ENCODE measurements around the gene PAWR. TPM values are rescaled to one million over a fixed set of nuclear protein-coding genes. Genes with fewer than 3 reads are reported as not detected.

Gene PAWR
- polyA plus RNA-seq, 4 donors: 14.2 to 47.6 (median 19.2) TPM

DNA sequence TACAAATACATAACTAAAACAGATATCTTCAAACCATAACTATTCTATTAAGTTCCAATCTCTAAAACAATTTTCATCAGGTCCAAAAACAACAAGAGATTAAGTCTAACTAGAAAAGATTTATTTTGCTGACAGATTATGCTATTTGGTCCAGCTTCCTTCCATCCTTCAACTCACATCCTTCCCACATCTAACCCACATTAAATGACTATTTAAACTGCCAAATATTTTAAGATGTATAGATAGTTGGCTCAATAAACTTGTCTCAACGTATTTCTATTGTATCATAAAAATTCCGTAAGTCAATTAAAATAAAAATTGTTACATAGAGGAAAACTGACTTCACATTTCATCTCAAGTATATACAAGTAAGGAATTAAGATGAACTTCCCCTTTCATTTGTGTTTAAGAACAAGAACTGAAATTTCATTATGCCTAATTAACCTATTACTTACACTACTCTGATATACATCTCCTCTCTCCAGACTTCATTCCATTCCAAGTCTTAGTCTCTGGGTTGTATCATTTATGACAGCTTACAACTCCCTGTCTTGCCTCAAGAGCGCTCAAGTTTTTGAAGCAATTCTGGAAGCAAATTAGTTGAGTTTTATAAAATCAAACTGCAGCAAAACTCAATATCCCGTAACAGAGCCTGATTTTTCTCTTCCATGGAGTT is 25.4 kb downstream of the PAWR start:
- Histone ChIP-seq H3K9me3 (ENCODE audit: control insufficient read depth in 2 of 2, insufficient read depth in 1 of 2, low read depth in 1 of 2, low read length in 1 of 2) (no peaks in the 10 kb centered on the region), H3K4me1 (ENCODE audit: control insufficient read depth in 3 of 3, insufficient read depth in 2 of 3, low read depth in 1 of 3, low read length in 2 of 3) (peaks cover 0 to 1% (median 0%) of the 10 kb centered on the region in 3 donors), H3K27me3 (ENCODE audit: control insufficient read depth in 3 of 3, insufficient read depth in 3 of 3, low read length in 3 of 3) (no peaks in the 10 kb centered on the region), H3K27ac (ENCODE audit: low read depth in 1 of 3, low read length in 2 of 3) (no peak overlapping the region), H3K36me3 (ENCODE audit: control insufficient read depth in 3 of 3, insufficient read depth in 2 of 3, low read depth in 1 of 3, low read length in 3 of 3) (peaks cover 0 to 12% (median 0%) of the 10 kb centered on the region in 3 donors), H3K4me3 (ENCODE audit: low read depth in 1 of 3, low read length in 3 of 3) (no peak overlapping the region)
- WGBS, 3 donors: 68 to 79% (median 69%) methylated on average over 4 of the region's 4 CpGs
- FAIRE-seq (no peak), DNase-seq (no peak)

DNA sequence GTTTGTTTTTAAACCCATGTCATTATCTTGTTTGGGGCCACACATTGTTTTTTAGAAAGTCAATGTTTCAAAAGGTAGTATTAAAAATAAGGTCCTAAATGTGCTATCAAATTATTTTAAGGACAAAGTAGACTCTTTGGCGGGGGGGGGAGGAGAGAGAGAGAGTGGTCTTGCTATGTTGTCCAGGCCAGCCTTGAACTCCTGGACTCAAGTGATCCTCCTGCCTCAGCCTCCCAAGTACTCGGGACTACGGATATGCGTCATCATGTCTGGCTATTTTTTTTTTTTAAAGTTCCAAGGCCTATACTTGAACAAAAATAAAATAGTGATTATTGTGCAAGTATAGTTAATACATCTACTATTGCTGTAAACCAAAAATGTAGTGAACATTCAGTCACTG is 26.2 kb downstream of the PAWR start:
- Histone ChIP-seq H3K4me1 (ENCODE audit: control insufficient read depth in 3 of 3, insufficient read depth in 2 of 3, low read depth in 1 of 3, low read length in 2 of 3) (peaks cover 0 to 6% (median 0%) of the 10 kb centered on the region in 3 donors), H3K36me3 (ENCODE audit: control insufficient read depth in 3 of 3, insufficient read depth in 2 of 3, low read depth in 1 of 3, low read length in 3 of 3) (peaks cover 0 to 12% (median 0%) of the 10 kb centered on the region in 3 donors), H3K27ac (ENCODE audit: low read depth in 1 of 3, low read length in 2 of 3) (no peak overlapping the region), H3K9me3 (ENCODE audit: control insufficient read depth in 2 of 2, insufficient read depth in 1 of 2, low read depth in 1 of 2, low read length in 1 of 2) (no peaks in the 10 kb centered on the region), H3K4me3 (ENCODE audit: low read depth in 1 of 3, low read length in 3 of 3) (no peak overlapping the region), H3K27me3 (ENCODE audit: control insufficient read depth in 3 of 3, insufficient read depth in 3 of 3, low read length in 3 of 3) (no peaks in the 10 kb centered on the region)
- 91 to 99% (median 94%) methylated on average over 4 of the region's 4 CpGs for WGBS, 3 donors
- DNase-seq (no peak), FAIRE-seq (no peak)

GRCh38 chr12:79662046-79662811 is 28.5 kb downstream of the PAWR start:
- no peak overlapping the region for H3K27ac ChIP-seq (ENCODE audit: low read depth in 1 of 3, low read length in 2 of 3)
- FAIRE-seq (no peak), DNase-seq (no peak)
- H3K27me3 ChIP-seq (ENCODE audit: control insufficient read depth in 3 of 3, insufficient read depth in 3 of 3, low read length in 3 of 3): no peaks in the 10 kb centered on the region
- peaks cover 0 to 6% (median 0%) of the 10 kb centered on the region in 3 donors for H3K36me3 ChIP-seq (ENCODE audit: control insufficient read depth in 3 of 3, insufficient read depth in 2 of 3, low read depth in 1 of 3, low read length in 3 of 3)
- WGBS, 3 donors: 79 to 90% (median 88%) methylated on average over 1 of the region's 1 CpG
- H3K9me3 ChIP-seq (ENCODE audit: control insufficient read depth in 2 of 2, insufficient read depth in 1 of 2, low read depth in 1 of 2, low read length in 1 of 2): no peaks in the 10 kb centered on the region
- peaks cover 0 to 9% (median 0%) of the 10 kb centered on the region in 3 donors for H3K4me1 ChIP-seq (ENCODE audit: control insufficient read depth in 3 of 3, insufficient read depth in 2 of 3, low read depth in 1 of 3, low read length in 2 of 3)
- no peak overlapping the region for H3K4me3 ChIP-seq (ENCODE audit: low read depth in 1 of 3, low read length in 3 of 3)

DNA sequence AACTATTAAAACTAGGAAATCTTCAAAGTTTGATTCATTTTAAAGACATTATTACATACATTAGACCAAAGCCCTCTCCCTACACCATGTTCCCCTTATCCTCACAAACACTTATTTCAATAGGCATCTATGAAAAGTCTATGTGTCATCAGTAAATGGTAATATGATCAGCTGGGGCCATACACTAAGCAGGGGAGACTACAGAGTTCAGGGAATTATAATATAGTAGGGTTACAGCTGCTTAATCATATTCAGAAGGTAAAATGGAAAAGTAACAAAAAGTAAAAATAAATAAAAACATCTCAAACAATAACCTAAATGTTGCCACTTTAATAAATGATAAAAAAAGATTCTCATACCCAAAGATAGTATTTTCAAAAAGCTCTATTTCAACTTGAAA is 29.1 kb downstream of the PAWR start:
- DNase-seq (no peak), FAIRE-seq (no peak)
- Histone ChIP-seq H3K36me3 (ENCODE audit: control insufficient read depth in 3 of 3, insufficient read depth in 2 of 3, low read depth in 1 of 3, low read length in 3 of 3) (peaks cover 0 to 3% (median 0%) of the 10 kb centered on the region in 3 donors), H3K27me3 (ENCODE audit: control insufficient read depth in 3 of 3, insufficient read depth in 3 of 3, low read length in 3 of 3) (no peaks in the 10 kb centered on the region), H3K4me1 (ENCODE audit: control insufficient read depth in 3 of 3, insufficient read depth in 2 of 3, low read depth in 1 of 3, low read length in 2 of 3) (peaks cover 0 to 9% (median 0%) of the 10 kb centered on the region in 3 donors), H3K27ac (ENCODE audit: low read depth in 1 of 3, low read length in 2 of 3) (no peak overlapping the region), H3K9me3 (ENCODE audit: control insufficient read depth in 2 of 2, insufficient read depth in 1 of 2, low read depth in 1 of 2, low read length in 1 of 2) (no peaks in the 10 kb centered on the region), H3K4me3 (ENCODE audit: low read depth in 1 of 3, low read length in 3 of 3) (no peak overlapping the region)

- DNase-seq: peak; percentile 74 to 78
Observed at GRCh38 chr12:79659961-79660431, 30.8 kb downstream of the PAWR start.

GRCh38 chr12:79658221-79658620 is 32.5 kb downstream of the PAWR start:
- Histone ChIP-seq H3K27ac (ENCODE audit: low read depth in 1 of 3, low read length in 2 of 3) (no peak overlapping the region), H3K4me1 (ENCODE audit: control insufficient read depth in 3 of 3, insufficient read depth in 2 of 3, low read depth in 1 of 3, low read length in 2 of 3) (peaks cover 0 to 9% (median 0%) of the 10 kb centered on the region in 3 donors), H3K27me3 (ENCODE audit: control insufficient read depth in 3 of 3, insufficient read depth in 3 of 3, low read length in 3 of 3) (no peaks in the 10 kb centered on the region), H3K36me3 (ENCODE audit: control insufficient read depth in 3 of 3, insufficient read depth in 2 of 3, low read depth in 1 of 3, low read length in 3 of 3) (no peaks in the 10 kb centered on the region), H3K9me3 (ENCODE audit: control insufficient read depth in 2 of 2, insufficient read depth in 1 of 2, low read depth in 1 of 2, low read length in 1 of 2) (no peaks in the 10 kb centered on the region), H3K4me3 (ENCODE audit: low read depth in 1 of 3, low read length in 3 of 3) (no peak overlapping the region)
- FAIRE-seq: no peak
- DNase-seq: no peak
- 67 to 88% (median 73%) methylated on average over 1 of the region's 1 CpG for WGBS, 3 donors

More at GRCh38 chr12:79659961-79660431, 30.8 kb downstream of the PAWR start:
- peaks cover 0 to 3% (median 0%) of the 10 kb centered on the region in 3 donors for H3K36me3 ChIP-seq (ENCODE audit: control insufficient read depth in 3 of 3, insufficient read depth in 2 of 3, low read depth in 1 of 3, low read length in 3 of 3)
- no peaks in the 10 kb centered on the region for H3K9me3 ChIP-seq (ENCODE audit: control insufficient read depth in 2 of 2, insufficient read depth in 1 of 2, low read depth in 1 of 2, low read length in 1 of 2)
- no peak overlapping the region for H3K4me3 ChIP-seq (ENCODE audit: low read depth in 1 of 3, low read length in 3 of 3)
- peaks cover 0 to 9% (median 0%) of the 10 kb centered on the region in 3 donors for H3K4me1 ChIP-seq (ENCODE audit: control insufficient read depth in 3 of 3, insufficient read depth in 2 of 3, low read depth in 1 of 3, low read length in 2 of 3)
- 10 to 49% (median 22%) methylated on average over 1 of the region's 1 CpG for WGBS, 3 donors
- FAIRE-seq: no peak
- peak overlapping the region in 1 of 3 donors; percentile 24 for H3K27ac ChIP-seq (ENCODE audit: low read depth in 1 of 3, low read length in 2 of 3)
- no peaks in the 10 kb centered on the region for H3K27me3 ChIP-seq (ENCODE audit: control insufficient read depth in 3 of 3, insufficient read depth in 3 of 3, low read length in 3 of 3)

GRCh38 chr12:79657136-79657535 is 33.6 kb downstream of the PAWR start:
- WGBS, 3 donors: 96% methylated on average over 7 of the region's 7 CpGs
- Histone ChIP-seq H3K9me3 (ENCODE audit: control insufficient read depth in 2 of 2, insufficient read depth in 1 of 2, low read depth in 1 of 2, low read length in 1 of 2) (no peaks in the 10 kb centered on the region), H3K27ac (ENCODE audit: low read depth in 1 of 3, low read length in 2 of 3) (no peak overlapping the region), H3K4me3 (ENCODE audit: low read depth in 1 of 3, low read length in 3 of 3) (no peak overlapping the region), H3K4me1 (ENCODE audit: control insufficient read depth in 3 of 3, insufficient read depth in 2 of 3, low read depth in 1 of 3, low read length in 2 of 3) (peaks cover 0 to 9% (median 0%) of the 10 kb centered on the region in 3 donors), H3K36me3 (ENCODE audit: control insufficient read depth in 3 of 3, insufficient read depth in 2 of 3, low read depth in 1 of 3, low read length in 3 of 3) (no peaks in the 10 kb centered on the region), H3K27me3 (ENCODE audit: control insufficient read depth in 3 of 3, insufficient read depth in 3 of 3, low read length in 3 of 3) (no peaks in the 10 kb centered on the region)
- DNase-seq (no peak), FAIRE-seq (no peak)

DNA sequence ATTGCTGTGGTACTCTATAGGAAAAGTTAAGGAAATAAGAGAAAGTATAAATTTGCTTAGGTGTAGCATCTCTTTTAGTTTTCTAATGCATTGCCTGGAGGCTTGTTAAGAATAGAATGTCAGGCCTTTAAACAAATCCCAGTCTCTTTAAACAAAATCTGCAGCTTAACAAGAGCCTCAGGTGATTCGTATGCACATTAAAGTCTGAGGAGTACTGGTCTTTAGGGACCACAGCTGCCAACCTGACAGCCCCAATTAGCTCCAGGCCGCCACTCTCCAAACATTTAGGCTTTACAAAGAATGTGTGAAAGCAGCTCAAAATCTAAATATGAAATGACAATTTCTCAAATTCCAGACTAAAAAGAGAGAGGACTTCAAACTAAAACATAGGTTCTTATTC is 35.7 kb downstream of the PAWR start:
- WGBS, 3 donors: 87 to 90% (median 89%) methylated on average over 2 of the region's 2 CpGs
- no peak for FAIRE-seq
- Histone ChIP-seq H3K36me3 (ENCODE audit: control insufficient read depth in 3 of 3, insufficient read depth in 2 of 3, low read depth in 1 of 3, low read length in 3 of 3) (no peaks in the 10 kb centered on the region), H3K27ac (ENCODE audit: low read depth in 1 of 3, low read length in 2 of 3) (no peak overlapping the region), H3K4me3 (ENCODE audit: low read depth in 1 of 3, low read length in 3 of 3) (no peak overlapping the region), H3K9me3 (ENCODE audit: control insufficient read depth in 2 of 2, insufficient read depth in 1 of 2, low read depth in 1 of 2, low read length in 1 of 2) (no peaks in the 10 kb centered on the region), H3K27me3 (ENCODE audit: control insufficient read depth in 3 of 3, insufficient read depth in 3 of 3, low read length in 3 of 3) (no peaks in the 10 kb centered on the region), H3K4me1 (ENCODE audit: control insufficient read depth in 3 of 3, insufficient read depth in 2 of 3, low read depth in 1 of 3, low read length in 2 of 3) (peaks cover 0 to 5% (median 0%) of the 10 kb centered on the region in 3 donors)
- no peak for DNase-seq

All from small intestine (tissue), 7 donors.